GM23338 (cell line): Measurements from ENCODE around the gene CPNE4. TPM values are rescaled to one million over a fixed set of nuclear protein-coding genes. Genes with fewer than 3 reads are reported as not detected.

Experiments used
- ATAC-seq: fragments of 200-7000 bp; cut with Tn5 transposase; 3 replicates; pipeline ENCODE4 v1.9.1; 2020
- DNase-seq: peaks from one replicate; pipeline ENCODE4 v3.0.0-alpha.2; 2015; ENCODE audit warnings: low spot score
- H2AFZ ChIP-seq: fragments of 200-600 bp; sonication (generic); 2 replicates; pipeline ENCODE4 v1.8.0; 2016; ENCODE audit warnings: antibody characterized with exemption, mild to moderate bottlenecking, moderate library complexity
- H3F3A ChIP-seq: fragments of 200-600 bp; sonication (generic); replicated peaks from 2 replicates; pipeline ENCODE4 v1.8.0; 2017; ENCODE audit warnings: antibody characterized with exemption, mixed run types, low read depth
- H3K27ac ChIP-seq: fragments of 200-600 bp; sonication (generic); 2 replicates; pipeline ENCODE4 v1.6.1; 2016; ENCODE audit warnings: low read depth
- H3K27me3 ChIP-seq: fragments of 200-600 bp; sonication (generic); 2 replicates; pipeline ENCODE4 v1.8.0; 2016; ENCODE audit warnings: mild to moderate bottlenecking, mixed run types, moderate library complexity; ENCODE audit not compliant: insufficient read depth
- H3K36me3 ChIP-seq: fragments of 200-600 bp; sonication (generic); 2 replicates; pipeline ENCODE4 v1.8.0; 2016; ENCODE audit warnings: mild to moderate bottlenecking; ENCODE audit not compliant: insufficient read depth
- H3K4me1 ChIP-seq: fragments of 200-600 bp; sonication (generic); 2 replicates; pipeline ENCODE4 v1.8.0; 2016; ENCODE audit warnings: mild to moderate bottlenecking, moderate library complexity; ENCODE audit not compliant: insufficient read depth
- H3K4me2 ChIP-seq: fragments of 200-600 bp; sonication (generic); 2 replicates; pipeline ENCODE4 v1.7.1; 2017; ENCODE audit warnings: mixed run types
- H3K4me3 ChIP-seq: fragments of 200-600 bp; sonication (generic); 2 replicates; pipeline ENCODE4 v1.6.1; 2016; ENCODE audit warnings: mixed run types
- H3K79me2 ChIP-seq: fragments of 200-600 bp; sonication (generic); replicated peaks from 2 replicates; pipeline ENCODE4 v1.8.0; 2017; ENCODE audit warnings: mild to moderate bottlenecking; ENCODE audit not compliant: insufficient read depth
- H3K9me2 ChIP-seq: fragments of 200-600 bp; sonication (generic); 2 replicates; pipeline ENCODE4 v1.8.0; 2017; ENCODE audit not compliant: insufficient read depth
- H4K20me1 ChIP-seq: fragments of 200-600 bp; sonication (generic); replicated peaks from 2 replicates; pipeline ENCODE4 v1.8.0; 2017; ENCODE audit warnings: mild to moderate bottlenecking; ENCODE audit not compliant: insufficient read depth
- H3K27ac Mint-ChIP-seq: 2 replicates; pipeline ENCODE4 v1.8.0; 2020; ENCODE audit warnings: inconsistent platforms, mild to moderate bottlenecking, moderate library complexity, mixed read lengths
- H3K27me3 Mint-ChIP-seq: 3 replicates; pipeline ENCODE4 v1.8.0; 2022; ENCODE audit warnings: low read depth, mild to moderate bottlenecking, moderate library complexity, mixed read lengths, inconsistent platforms; ENCODE audit not compliant: insufficient read depth, poor library complexity
- H3K36me3 Mint-ChIP-seq: 3 replicates; pipeline ENCODE4 v1.8.0; 2021; ENCODE audit warnings: low read depth, mild to moderate bottlenecking, inconsistent platforms, moderate library complexity, mixed read lengths
- H3K4me1 Mint-ChIP-seq: 3 replicates; pipeline ENCODE4 v1.8.0; 2020; ENCODE audit warnings: mild to moderate bottlenecking, inconsistent platforms, mixed read lengths
- H3K4me3 Mint-ChIP-seq: 3 replicates; pipeline ENCODE4 v1.8.0; 2021; ENCODE audit warnings: moderate library complexity, mild to moderate bottlenecking, inconsistent platforms, mixed read lengths
- H3K9me3 Mint-ChIP-seq: 3 replicates; pipeline ENCODE4 v1.8.0; 2020; ENCODE audit warnings: moderate library complexity, mild to moderate bottlenecking, inconsistent platforms, mixed read lengths
- CREB1 ChIP-seq: fragments of 250-450 bp; sonication (Bioruptor Pico); IDR thresholded peaks from 2 replicates; pipeline ENCODE4 v1.5.0; 2020; ENCODE audit warnings: low read depth, mild to moderate bottlenecking, moderate library complexity
- CTCF ChIP-seq, 2 experiments: fragments of 200-600 bp in 1 of 2; sonication (generic) in 1 of 2; conservative IDR thresholded peaks; 2 replicates each; pipeline versions ENCODE4 v1.5.1 to v1.6.1; 2016 to 2017; ENCODE audit warnings: antibody characterized with exemption in 2 of 2, low read depth in 2 of 2, mild to moderate bottlenecking in 2 of 2, moderate library complexity in 1 of 2
- ETS1 ChIP-seq: IDR thresholded peaks from 2 replicates; pipeline ENCODE4 v1.6.1; 2016; ENCODE audit warnings: antibody characterized with exemption
- EZH2 ChIP-seq: fragments of 200-600 bp; sonication (generic); IDR thresholded peaks from one replicate; pipeline ENCODE4 v1.8.0; 2017; ENCODE audit warnings: antibody characterized with exemption, mild to moderate bottlenecking, low read depth; ENCODE audit not compliant: unreplicated experiment
- EZH2phosphoT487 ChIP-seq: fragments of 200-600 bp; sonication (generic); IDR thresholded peaks from one replicate; pipeline ENCODE4 v1.8.1; 2018; ENCODE audit warnings: antibody characterized with exemption; ENCODE audit not compliant: unreplicated experiment
- JUNB ChIP-seq: IDR thresholded peaks from one replicate; pipeline ENCODE4 v1.6.1; 2016; ENCODE audit warnings: antibody characterized with exemption; ENCODE audit not compliant: unreplicated experiment
- NANOG ChIP-seq: IDR thresholded peaks from 2 replicates; pipeline ENCODE4 v1.6.1; 2016; ENCODE audit warnings: antibody characterized with exemption, borderline replicate concordance
- POLR2AphosphoS5 ChIP-seq: IDR thresholded peaks from 2 replicates; pipeline ENCODE4 v1.6.1; 2016; ENCODE audit warnings: antibody characterized with exemption, low read depth
- REST ChIP-seq: IDR thresholded peaks from one replicate; pipeline ENCODE4 v1.6.1; 2018; ENCODE audit warnings: antibody characterized with exemption; ENCODE audit not compliant: unreplicated experiment
- STAT1 ChIP-seq: IDR thresholded peaks from one replicate; pipeline ENCODE4 v1.6.1; 2016; ENCODE audit warnings: antibody characterized with exemption; ENCODE audit not compliant: unreplicated experiment
- ZNF114 ChIP-seq: fragments of 250-450 bp; sonication (Bioruptor Pico); IDR thresholded peaks from 2 replicates; pipeline ENCODE4 v1.5.0; 2020; ENCODE audit warnings: mild to moderate bottlenecking, moderate library complexity
- ZNF331 ChIP-seq: fragments of 250-450 bp; sonication (Bioruptor Pico); IDR thresholded peaks from 2 replicates; pipeline ENCODE4 v1.5.0; 2020; ENCODE audit warnings: low read depth, mild to moderate bottlenecking, moderate library complexity
- ZNF462 ChIP-seq: fragments of 250-450 bp; sonication (Bioruptor Pico); IDR thresholded peaks from 2 replicates; pipeline ENCODE4 v1.5.0; 2020; ENCODE audit warnings: mild to moderate bottlenecking, moderate library complexity
- polyA plus RNA-seq: library from polyadenylated mRNA; unstranded; fragments of >200 nt; fragmentation: Nextera tagmentation; extraction: Ambion mirVana; gene quantifications from 2 replicates; pipeline ENCODE4 v1.2.1, GENCODE V29; 2016
- total RNA-seq: library from RNA; depleted of rRNA; stranded (reverse); fragments of >200 nt; shearing (Covaris generic); gene quantifications from 2 replicates; pipeline ENCODE4 v1.2.3, GENCODE V29; 2014

CPNE4 gene
- total and polyA plus RNA-seq, 2 experiments from 2014 or later = 2.0 to 6.5 TPM

- Histone ChIP-seq H3K27ac (no peak overlapping the region), H3K4me3 (no peak overlapping the region), H3K4me2 (no peak overlapping the region), H3K79me2 (no peaks in the 10 kb centered on the region), H3K27me3 (no peaks in the 10 kb centered on the region), H3K36me3 (no peaks in the 10 kb centered on the region), H3K9me2 (no peaks in the 10 kb centered on the region; the same call in 1 of the 2 replicates), H4K20me1 (no peaks in the 10 kb centered on the region), H3F3A (no peaks in the 10 kb centered on the region), H2AFZ (no peak overlapping the region), H3K4me1 (no peaks in the 10 kb centered on the region)
- Mint-ChIP-seq H3K27ac (no peak overlapping the region), H3K4me1 (no peaks in the 10 kb centered on the region), H3K27me3 (no peaks in the 10 kb centered on the region), H3K36me3 (no peaks in the 10 kb centered on the region), H3K4me3 (no peak overlapping the region), H3K9me3 (no peaks in the 10 kb centered on the region)
- no peak for TF ChIP-seq NANOG
- no peak for TF ChIP-seq ZNF462 (CRISPR knock-in tag)
- TF ChIP-seq CTCF (conservative IDR thresholded peaks at IDR 0.05; ENCODE audit: low read depth in 2 of 2) = no peak
- no peak for TF ChIP-seq EZH2phosphoT487
- TF ChIP-seq CREB1 = no peak
- TF ChIP-seq STAT1 = no peak
- TF ChIP-seq ETS1 = no peak
- no peak for TF ChIP-seq EZH2
- no peak for TF ChIP-seq POLR2AphosphoS5
- TF ChIP-seq ZNF331 (CRISPR knock-in tag) = no peak
- no peak for TF ChIP-seq JUNB
- no peak for TF ChIP-seq REST
- TF ChIP-seq ZNF114 (CRISPR knock-in tag) = no peak
- ATAC-seq (no peak), DNase-seq (no peak)
Measured at GRCh38 chr3:131608741-131609140, 426.1 kb downstream of the CPNE4 start.
